Mammary epithelial cell (primary cell): ENCODE measurements around the gene ALS2CL.

Experiments
- CTCF ChIP-seq, 2 donors: IDR thresholded peaks in 1 of 2; conservative IDR thresholded peaks in 1 of 2; 2 replicates each; pipeline ENCODE4 v1.5.1; 2011 to 2012; ENCODE audit warnings: inconsistent platforms in 2 of 2, low read length in 2 of 2, mild to moderate bottlenecking in 2 of 2, control low read depth in 1 of 2, low read depth in 1 of 2; ENCODE audit not compliant: insufficient read depth in 1 of 2; ENCODE audit errors: extremely low read depth in 1 of 2
- EZH2 ChIP-seq: IDR thresholded peaks from 2 replicates; pipeline ENCODE4 v1.6.1; 2012; ENCODE audit warnings: low read length, inconsistent platforms, borderline replicate concordance

- no peak for TF ChIP-seq CTCF (conservative IDR thresholded peaks at IDR 0.05 in 1 of 2, IDR thresholded peaks at IDR 0.05 in 1 of 2; ENCODE audit: extremely low read depth in 1 of 2, insufficient read depth in 1 of 2, low read depth in 1 of 2, low read length in 2 of 2)
- no peak for TF ChIP-seq EZH2
Observed at GRCh38 chr3:46692566-46692990, 901 bp downstream of the ALS2CL start.
